HepG2 (cell line): Measurements from ENCODE around the gene ARHGAP10.

Experiments used
- EZH2 ChIP-seq: conservative IDR thresholded peaks from 2 replicates; pipeline ENCODE4 v1.6.1; 2012; ENCODE audit warnings: mild to moderate bottlenecking, low read depth, low read length, moderate library complexity
- MYNN ChIP-seq: sonication (generic); formaldehyde crosslinking; IDR thresholded peaks from 2 replicates; pipeline ENCODE4 v1.4.0; 2020; ENCODE audit warnings: mild to moderate bottlenecking, low read depth, missing genetic modification reagents
- NFIC ChIP-seq: IDR thresholded peaks from 2 replicates; pipeline ENCODE4 v1.6.1; 2012; ENCODE audit warnings: mild to moderate bottlenecking, low read length, inconsistent platforms
- PAWR ChIP-seq: sonication (generic); formaldehyde crosslinking; IDR thresholded peaks from 2 replicates; pipeline ENCODE4 v1.4.0; 2020; ENCODE audit warnings: missing genetic modification reagents, mild to moderate bottlenecking, borderline replicate concordance
- PITX1 ChIP-seq: sonication (generic); formaldehyde crosslinking; IDR thresholded peaks from 2 replicates; pipeline ENCODE4 v1.5.1; 2020; ENCODE audit warnings: mild to moderate bottlenecking, missing genetic modification reagents
- POLR2A ChIP-seq, 2 experiments: IDR thresholded peaks; 2 replicates each; pipeline ENCODE4 v1.6.1; 2011; ENCODE audit warnings: low read depth in 2 of 2, low read length in 2 of 2, mild to moderate bottlenecking in 1 of 2, moderate library complexity in 1 of 2; ENCODE audit not compliant: insufficient read depth in 1 of 2
- SMC3 ChIP-seq: IDR thresholded peaks from 2 replicates; pipeline ENCODE4 v1.6.1; 2011; ENCODE audit warnings: low read length, improper control_type of control experiment
- SRSF1 ChIP-seq: fragments of 200-400 bp; formaldehyde crosslinking; optimal IDR thresholded peaks from 2 replicates; pipeline ENCODE3; 2017; ENCODE audit warnings: mild to moderate bottlenecking, low read depth, low read length, moderate library complexity
- ZBTB8A ChIP-seq: sonication (generic); formaldehyde crosslinking; IDR thresholded peaks from 2 replicates; pipeline ENCODE4 v1.4.0; 2020; ENCODE audit warnings: mild to moderate bottlenecking, low read depth, missing genetic modification reagents, borderline replicate concordance
- ZFP36 ChIP-seq: fragments of 150-350 bp; IDR thresholded peaks from 2 replicates; pipeline ENCODE4 v1.6.1; 2018; ENCODE audit warnings: borderline replicate concordance, low read length, low read depth; ENCODE audit not compliant: partially characterized antibody
- TF ChIP-seq, protein P1 (sequence below): sonication (generic); formaldehyde crosslinking; IDR thresholded peaks from 2 replicates; pipeline ENCODE4 v1.4.0; 2020; ENCODE audit warnings: mild to moderate bottlenecking, missing genetic modification reagents
- TF ChIP-seq, protein P2 (sequence below): sonication (generic); formaldehyde crosslinking; IDR thresholded peaks from 2 replicates; pipeline ENCODE4 v1.4.0; 2020; ENCODE audit warnings: missing genetic modification reagents
- TF ChIP-seq, protein P3 (sequence below): sonication (generic); formaldehyde crosslinking; IDR thresholded peaks from 2 replicates; pipeline ENCODE4 v1.4.0; 2020; ENCODE audit warnings: missing genetic modification reagents

DNA sequence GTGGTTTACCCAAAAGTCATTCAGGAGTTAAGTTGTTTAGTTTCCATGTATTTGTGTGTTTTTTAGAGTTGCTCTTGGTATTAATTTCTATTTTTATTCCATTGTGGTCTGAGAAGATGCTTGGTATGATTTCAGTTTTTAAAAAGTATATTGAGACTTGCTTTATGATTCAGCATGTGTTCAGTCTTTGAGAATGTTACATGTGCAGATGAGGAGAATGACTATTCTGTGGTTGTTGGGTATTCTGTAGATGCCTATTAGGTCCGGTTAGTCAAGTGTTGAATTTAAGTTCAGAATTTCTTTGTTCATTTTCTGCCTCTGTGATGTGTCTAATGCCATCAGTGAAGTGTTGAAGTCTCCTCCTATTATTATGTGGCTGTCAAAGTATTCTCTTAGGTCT is 249.4 kb downstream of the ARHGAP10 start:
- TF ChIP-seq PITX1 (CRISPR knock-in tag) (no peak), MYNN (CRISPR knock-in tag) (no peak), EZH2 (no peak), POLR2A (IDR thresholded peaks at IDR 0.05; ENCODE audit: insufficient read depth in 1 of 2, low read depth in 2 of 2, low read length in 2 of 2) (no peak), SMC3 (no peak), ZFP36 (no peak), ZBTB8A (no peak), PAWR (no peak), NFIC (no peak), SRSF1 (no peak)
- TF ChIP-seq, protein P1, sequence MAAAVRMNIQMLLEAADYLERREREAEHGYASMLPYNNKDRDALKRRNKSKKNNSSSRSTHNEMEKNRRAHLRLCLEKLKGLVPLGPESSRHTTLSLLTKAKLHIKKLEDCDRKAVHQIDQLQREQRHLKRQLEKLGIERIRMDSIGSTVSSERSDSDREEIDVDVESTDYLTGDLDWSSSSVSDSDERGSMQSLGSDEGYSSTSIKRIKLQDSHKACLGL = no peak
- TF ChIP-seq, protein P2, sequence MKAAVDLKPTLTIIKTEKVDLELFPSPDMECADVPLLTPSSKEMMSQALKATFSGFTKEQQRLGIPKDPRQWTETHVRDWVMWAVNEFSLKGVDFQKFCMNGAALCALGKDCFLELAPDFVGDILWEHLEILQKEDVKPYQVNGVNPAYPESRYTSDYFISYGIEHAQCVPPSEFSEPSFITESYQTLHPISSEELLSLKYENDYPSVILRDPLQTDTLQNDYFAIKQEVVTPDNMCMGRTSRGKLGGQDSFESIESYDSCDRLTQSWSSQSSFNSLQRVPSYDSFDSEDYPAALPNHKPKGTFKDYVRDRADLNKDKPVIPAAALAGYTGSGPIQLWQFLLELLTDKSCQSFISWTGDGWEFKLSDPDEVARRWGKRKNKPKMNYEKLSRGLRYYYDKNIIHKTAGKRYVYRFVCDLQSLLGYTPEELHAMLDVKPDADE (CRISPR knock-in tag) = no peak
- TF ChIP-seq, protein P3, sequence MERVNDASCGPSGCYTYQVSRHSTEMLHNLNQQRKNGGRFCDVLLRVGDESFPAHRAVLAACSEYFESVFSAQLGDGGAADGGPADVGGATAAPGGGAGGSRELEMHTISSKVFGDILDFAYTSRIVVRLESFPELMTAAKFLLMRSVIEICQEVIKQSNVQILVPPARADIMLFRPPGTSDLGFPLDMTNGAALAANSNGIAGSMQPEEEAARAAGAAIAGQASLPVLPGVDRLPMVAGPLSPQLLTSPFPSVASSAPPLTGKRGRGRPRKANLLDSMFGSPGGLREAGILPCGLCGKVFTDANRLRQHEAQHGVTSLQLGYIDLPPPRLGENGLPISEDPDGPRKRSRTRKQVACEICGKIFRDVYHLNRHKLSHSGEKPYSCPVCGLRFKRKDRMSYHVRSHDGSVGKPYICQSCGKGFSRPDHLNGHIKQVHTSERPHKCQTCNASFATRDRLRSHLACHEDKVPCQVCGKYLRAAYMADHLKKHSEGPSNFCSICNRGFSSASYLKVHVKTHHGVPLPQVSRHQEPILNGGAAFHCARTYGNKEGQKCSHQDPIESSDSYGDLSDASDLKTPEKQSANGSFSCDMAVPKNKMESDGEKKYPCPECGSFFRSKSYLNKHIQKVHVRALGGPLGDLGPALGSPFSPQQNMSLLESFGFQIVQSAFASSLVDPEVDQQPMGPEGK = no peak
